Brain microvascular endothelial cell (primary cell): ENCODE results near the gene ADAMTS2.

Source experiments
- DNase-seq: peaks from one replicate; pipeline ENCODE4 v3.0.0-alpha.2; 2020
- H3K27ac ChIP-seq: fragments of 250-450 bp; sonication (Bioruptor Pico); 2 replicates; pipeline ENCODE4 v1.5.1; 2020; ENCODE audit warnings: mild to moderate bottlenecking, moderate library complexity
- H3K27me3 ChIP-seq: fragments of 250-450 bp; sonication (Bioruptor Pico); replicated peaks from 2 replicates; pipeline ENCODE4 v1.5.1; 2020; ENCODE audit warnings: mild to moderate bottlenecking
- H3K36me3 ChIP-seq: fragments of 250-450 bp; sonication (Bioruptor Pico); replicated peaks from 2 replicates; pipeline ENCODE4 v1.5.1; 2020; ENCODE audit warnings: mild to moderate bottlenecking
- H3K4me3 ChIP-seq: 2 replicates; pipeline ENCODE4 v1.5.1; 2011; ENCODE audit warnings: low read depth, mild to moderate bottlenecking, control low read depth, low read length, moderate library complexity
- in situ Hi-C: cut with HindIII; loops from 2 replicates; pipeline ENCODE4 v1.10.0; 2017; ENCODE audit warnings: low sequenced_read_pairs, low pct_ligation_motif_present
- TF ChIP-seq, protein P1 (sequence below): IDR thresholded peaks from 2 replicates; pipeline ENCODE4 v1.5.1; 2011; ENCODE audit warnings: low read depth, mild to moderate bottlenecking, moderate library complexity, low read length, control low read depth, inconsistent platforms; ENCODE audit errors: missing control alignments

ADAMTS2 gene

DNA sequence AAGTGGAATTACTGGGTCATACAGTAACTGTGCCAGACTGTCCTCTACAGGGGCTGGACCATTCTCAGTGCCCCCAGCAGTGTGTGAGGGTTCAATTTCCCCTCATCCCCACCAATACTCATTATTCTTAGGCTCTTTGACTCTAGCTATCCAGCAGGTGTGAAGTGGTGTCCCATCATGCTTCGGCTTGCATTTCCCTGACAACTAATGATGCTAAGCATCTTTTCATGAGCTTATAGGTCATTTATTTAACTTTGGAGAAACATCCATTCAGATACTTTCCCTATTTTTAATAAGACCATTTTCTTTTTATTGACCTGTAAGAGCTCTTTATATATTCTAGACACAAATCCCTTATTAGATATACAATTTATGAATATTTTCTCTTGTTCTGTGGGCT lies 63.6 kb downstream of the ADAMTS2 start:
- H3K27me3 ChIP-seq: no peaks in the 10 kb centered on the region
- TF ChIP-seq, protein P1, sequence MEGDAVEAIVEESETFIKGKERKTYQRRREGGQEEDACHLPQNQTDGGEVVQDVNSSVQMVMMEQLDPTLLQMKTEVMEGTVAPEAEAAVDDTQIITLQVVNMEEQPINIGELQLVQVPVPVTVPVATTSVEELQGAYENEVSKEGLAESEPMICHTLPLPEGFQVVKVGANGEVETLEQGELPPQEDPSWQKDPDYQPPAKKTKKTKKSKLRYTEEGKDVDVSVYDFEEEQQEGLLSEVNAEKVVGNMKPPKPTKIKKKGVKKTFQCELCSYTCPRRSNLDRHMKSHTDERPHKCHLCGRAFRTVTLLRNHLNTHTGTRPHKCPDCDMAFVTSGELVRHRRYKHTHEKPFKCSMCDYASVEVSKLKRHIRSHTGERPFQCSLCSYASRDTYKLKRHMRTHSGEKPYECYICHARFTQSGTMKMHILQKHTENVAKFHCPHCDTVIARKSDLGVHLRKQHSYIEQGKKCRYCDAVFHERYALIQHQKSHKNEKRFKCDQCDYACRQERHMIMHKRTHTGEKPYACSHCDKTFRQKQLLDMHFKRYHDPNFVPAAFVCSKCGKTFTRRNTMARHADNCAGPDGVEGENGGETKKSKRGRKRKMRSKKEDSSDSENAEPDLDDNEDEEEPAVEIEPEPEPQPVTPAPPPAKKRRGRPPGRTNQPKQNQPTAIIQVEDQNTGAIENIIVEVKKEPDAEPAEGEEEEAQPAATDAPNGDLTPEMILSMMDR: no peak
- H3K36me3 ChIP-seq: no peaks in the 10 kb centered on the region
- in situ Hi-C loops: no loop called here
- DNase-seq: no peak
- no peak overlapping the region for H3K4me3 ChIP-seq
- H3K27ac ChIP-seq: no peak overlapping the region

DNA sequence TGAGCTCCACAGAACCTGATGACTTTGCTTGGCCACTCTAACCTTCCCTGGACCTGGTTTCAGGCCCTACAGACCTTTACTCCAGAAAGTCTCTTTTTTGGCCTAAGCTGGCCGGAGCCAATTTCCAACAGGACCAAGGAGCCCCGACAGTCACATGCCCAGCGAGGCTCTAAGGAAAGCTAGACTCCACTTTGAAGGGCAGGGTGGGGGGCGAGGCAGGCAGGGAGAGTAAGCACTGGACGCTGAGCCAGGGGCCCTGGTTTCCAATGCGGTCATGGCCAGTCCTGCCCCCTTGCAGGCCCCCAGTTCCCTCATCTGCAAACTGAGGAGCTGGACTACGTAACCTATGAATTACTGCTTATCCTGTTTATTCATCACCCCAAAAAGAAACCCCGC lies 65.2 kb downstream of the ADAMTS2 start:
- in situ Hi-C loops: no loop called here
- TF ChIP-seq, protein P1: no peak

DNA sequence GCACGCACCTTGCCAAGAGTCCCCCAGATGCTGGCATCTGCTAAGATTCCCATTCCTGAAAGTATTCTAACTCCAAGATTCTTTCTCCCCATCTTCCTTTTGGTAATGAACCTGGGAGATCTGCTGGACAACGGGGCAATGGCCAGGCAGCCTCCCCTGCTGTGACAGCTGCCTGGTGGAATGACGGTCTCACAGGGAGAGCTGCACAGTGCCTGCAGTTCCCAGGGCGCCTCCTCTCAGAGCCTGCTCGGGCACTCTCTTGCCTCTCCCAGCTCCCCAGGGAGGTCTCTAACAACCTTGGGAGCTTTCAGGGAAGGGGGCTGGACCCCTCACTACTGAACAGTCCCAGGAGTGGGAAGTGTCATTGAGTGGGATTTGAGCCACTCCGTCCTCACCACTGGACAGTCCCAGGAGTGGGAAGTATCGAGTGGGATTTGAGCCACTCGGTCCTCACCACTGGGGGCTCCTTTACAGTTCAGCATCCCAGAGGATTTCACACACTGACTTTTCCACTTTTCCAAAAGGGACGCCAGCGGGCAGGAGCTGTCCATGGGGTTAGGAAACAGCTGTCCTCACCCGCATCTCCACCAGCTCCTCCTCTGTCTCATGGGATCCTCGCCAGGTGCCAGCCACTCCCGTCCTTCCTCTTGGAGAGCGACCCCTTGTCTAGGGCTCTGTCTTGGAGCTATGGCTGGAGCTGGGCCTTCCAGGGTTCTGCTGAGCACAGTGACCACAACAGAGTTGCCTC lies 65.7 kb downstream of the ADAMTS2 start:
- Histone ChIP-seq H3K27me3 (no peaks in the 10 kb centered on the region), H3K36me3 (no peaks in the 10 kb centered on the region), H3K27ac (no peak overlapping the region), H3K4me3 (no peak overlapping the region)
- TF ChIP-seq, protein P1: no peak
- no peak for DNase-seq
- in situ Hi-C loops: no loop called here

More for the DNA sequence above, 65.2 kb downstream of the ADAMTS2 start:
- no peak overlapping the region for H3K4me3 ChIP-seq
- no peaks in the 10 kb centered on the region for H3K27me3 ChIP-seq
- H3K27ac ChIP-seq: no peak overlapping the region
- no peak for DNase-seq
- no peaks in the 10 kb centered on the region for H3K36me3 ChIP-seq

DNA sequence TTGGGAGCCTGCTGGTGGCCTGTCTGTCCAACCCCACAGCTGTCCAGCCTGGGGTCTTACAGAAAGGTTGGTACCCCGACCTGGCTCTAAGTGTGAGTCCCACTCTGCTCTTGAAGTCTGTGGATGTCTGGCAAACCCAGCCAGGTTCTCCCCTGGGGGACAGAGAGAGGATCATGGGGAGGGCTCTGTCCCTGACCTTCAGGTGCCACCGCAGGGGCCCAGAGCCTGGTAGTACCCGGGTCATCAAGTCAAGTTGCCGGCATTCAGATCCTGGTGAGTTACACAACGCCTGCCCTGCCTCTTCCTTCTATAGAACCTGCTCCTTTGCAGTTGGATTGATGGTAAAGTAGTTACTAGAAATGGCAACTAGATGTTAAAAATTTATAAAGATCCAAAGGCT lies 66.7 kb downstream of the ADAMTS2 start:
- DNase-seq: no peak
- no peak overlapping the region for H3K4me3 ChIP-seq
- in situ Hi-C loops: no loop called here
- TF ChIP-seq, protein P1: no peak
- H3K27me3 ChIP-seq: no peaks in the 10 kb centered on the region
- no peaks in the 10 kb centered on the region for H3K36me3 ChIP-seq
- H3K27ac ChIP-seq: peak overlapping the region; percentile 25

DNA sequence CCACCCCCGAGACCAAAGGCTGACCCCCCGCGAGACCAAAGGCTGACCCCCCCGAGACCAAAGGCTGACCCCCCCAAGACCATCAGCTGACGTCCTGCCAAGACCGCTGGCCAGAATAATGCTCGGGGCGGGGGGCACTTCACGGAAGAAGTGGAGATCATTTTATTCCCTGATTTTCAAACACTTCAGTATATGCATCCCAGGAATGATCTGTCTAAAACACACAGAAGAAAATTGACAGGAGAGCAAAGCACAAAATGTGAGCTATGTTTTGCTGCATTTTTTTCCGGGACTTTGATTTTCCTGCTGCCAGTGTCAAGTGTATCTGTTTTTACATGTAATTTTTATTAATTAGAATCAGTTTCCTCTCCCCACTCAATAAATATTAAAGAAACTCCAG lies 67.1 kb downstream of the ADAMTS2 start:
- H3K27me3 ChIP-seq: no peaks in the 10 kb centered on the region
- no peak for DNase-seq
- no peak overlapping the region for H3K4me3 ChIP-seq
- no peaks in the 10 kb centered on the region for H3K36me3 ChIP-seq
- TF ChIP-seq, protein P1: no peak
- in situ Hi-C loops: no loop called here
- peak overlapping the region; percentile 25 for H3K27ac ChIP-seq
